Fibroblast of gingiva (primary cell): ENCODE measurements around the gene MED27.

Experiments
- DNase-seq: peaks from one replicate; pipeline ENCODE4 v3.0.0-alpha.2; 2011; ENCODE audit warnings: low read depth

The MED27 gene

GRCh38 chr9:131836021-131836420, 243.6 kb downstream of the MED27 start:
- no peak for DNase-seq

DNA sequence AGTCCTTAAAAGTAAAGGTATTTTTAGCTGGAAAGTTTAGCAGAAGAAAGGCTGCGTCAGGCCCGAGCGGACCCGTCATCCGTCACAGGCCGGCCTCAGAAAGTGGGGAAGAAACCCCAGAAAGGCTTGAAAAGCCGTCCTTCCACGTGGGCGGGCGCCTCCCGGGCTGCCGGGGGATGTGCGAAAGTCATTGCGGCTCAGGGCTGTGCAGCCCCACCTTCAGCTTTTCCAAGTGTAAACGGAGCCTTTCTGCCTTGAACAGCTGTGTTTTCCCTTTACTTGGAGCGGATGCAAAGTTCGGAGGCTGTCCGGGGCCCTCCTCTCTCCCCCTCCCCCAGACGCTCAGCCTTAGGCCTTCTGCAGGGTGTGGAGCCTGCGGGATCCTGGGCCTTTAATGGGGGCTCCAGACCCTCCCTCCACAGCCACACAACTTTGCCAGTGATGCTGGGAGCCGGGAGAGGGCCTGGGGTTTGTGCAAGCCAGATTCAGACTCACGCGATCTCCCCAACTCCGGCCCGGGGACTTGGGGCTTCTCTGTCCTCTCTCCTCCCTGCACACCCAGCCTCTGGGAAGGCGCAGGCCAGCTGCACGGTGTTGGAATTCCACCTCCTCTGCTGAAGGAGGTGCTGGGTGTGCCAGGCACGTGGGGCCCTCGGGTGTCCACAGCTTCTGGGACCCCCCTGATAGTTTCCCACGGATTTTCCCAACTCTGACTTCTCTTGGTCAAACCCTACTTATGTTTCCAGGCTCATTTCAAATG, 244.3 kb downstream of the MED27 start:
- no peak for DNase-seq

GRCh38 chr9:131834721-131835120, 244.9 kb downstream of the MED27 start:
- no peak for DNase-seq

- DNase-seq = no peak
Measured at GRCh38 chr9:131833906-131834305, 245.8 kb downstream of the MED27 start.

GRCh38 chr9:131833083-131833482, 246.6 kb downstream of the MED27 start:
- DNase-seq = no peak

- DNase-seq = no peak
Measured at GRCh38 chr9:131831380-131832165, 248.1 kb downstream of the MED27 start.

DNA sequence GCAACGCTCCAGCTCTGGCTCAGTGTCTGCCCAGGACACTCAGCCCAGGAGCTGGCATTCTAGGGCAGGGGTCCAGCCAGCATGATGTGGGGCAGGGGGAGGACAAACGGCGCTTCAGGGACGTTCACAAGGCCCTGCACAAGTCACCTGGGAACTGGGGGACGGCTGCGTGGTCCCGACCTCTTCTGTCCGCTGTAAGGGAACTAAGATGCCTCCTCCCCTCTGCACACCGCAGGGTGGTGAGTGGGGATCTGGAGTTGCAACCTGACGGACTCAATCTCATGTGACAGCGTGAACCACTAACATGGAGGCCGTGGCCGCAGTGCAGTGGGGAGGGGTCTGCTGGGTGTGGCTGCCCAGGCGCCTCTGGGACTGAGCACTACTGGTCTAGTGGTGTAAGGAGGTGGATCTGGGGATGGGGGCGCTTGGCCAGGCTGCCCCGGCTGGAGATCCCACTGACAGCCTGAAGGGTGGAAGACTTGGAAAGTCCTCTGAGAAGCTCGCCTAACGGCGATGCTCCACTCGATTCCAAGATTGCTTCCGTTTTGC, 251.8 kb downstream of the MED27 start:
- no peak for DNase-seq

DNA sequence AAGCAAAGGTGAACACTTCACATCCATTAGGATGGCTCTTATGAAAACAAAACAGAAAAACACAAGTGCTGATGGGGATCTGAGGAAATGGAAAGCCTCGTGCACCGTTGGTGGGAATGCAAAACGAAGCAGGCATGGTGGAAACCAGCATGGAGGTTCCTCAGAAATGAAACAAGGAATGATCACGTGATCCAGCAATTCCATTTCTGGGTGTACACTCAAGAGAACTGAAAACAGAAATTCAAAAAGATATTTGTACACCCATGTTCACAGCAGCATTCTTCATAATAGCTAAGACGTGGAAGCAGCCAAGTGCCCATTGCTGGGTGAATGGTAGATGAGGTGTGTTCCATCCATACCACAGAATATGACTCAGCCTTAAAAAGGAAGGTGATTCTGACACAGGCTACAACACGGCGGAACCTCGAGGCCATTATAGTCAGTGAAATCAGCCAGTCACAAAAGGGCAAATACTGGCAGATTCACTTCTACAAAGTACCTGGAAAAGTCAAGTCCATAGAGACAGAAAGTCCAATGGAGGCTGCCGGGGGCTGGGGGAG, 252.6 kb downstream of the MED27 start:
- DNase-seq = no peak

DNA sequence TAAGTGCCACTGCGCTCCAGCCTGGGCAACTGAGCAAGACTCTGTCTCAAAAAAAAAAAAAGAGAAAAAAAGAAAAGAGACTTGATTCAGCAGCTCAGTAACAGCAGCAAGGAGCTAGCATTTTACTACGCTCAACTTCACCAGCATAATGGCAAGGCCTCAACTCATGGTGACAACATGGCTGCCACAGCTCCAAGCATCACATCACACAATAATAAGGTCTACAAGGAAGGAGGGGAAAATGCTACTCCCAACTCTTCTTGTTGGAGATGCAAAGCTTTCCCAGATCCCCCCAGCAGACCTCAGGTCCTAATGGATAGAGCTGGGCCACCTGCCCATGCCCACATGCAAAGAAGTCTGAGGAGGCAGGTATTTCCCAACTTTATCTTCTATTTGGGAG, 253.6 kb downstream of the MED27 start:
- no peak for DNase-seq

GRCh38 chr9:131824953-131825495, 254.6 kb downstream of the MED27 start:
- no peak for DNase-seq

- no peak for DNase-seq
Measured at GRCh38 chr9:131824155-131824594, 255.5 kb downstream of the MED27 start.

GRCh38 chr9:131823701-131824146, 255.9 kb downstream of the MED27 start:
- no peak for DNase-seq

GRCh38 chr9:131818089-131818488, 261.6 kb downstream of the MED27 start:
- DNase-seq = no peak

GRCh38 chr9:131817627-131818026, 262.0 kb downstream of the MED27 start:
- no peak for DNase-seq

DNA sequence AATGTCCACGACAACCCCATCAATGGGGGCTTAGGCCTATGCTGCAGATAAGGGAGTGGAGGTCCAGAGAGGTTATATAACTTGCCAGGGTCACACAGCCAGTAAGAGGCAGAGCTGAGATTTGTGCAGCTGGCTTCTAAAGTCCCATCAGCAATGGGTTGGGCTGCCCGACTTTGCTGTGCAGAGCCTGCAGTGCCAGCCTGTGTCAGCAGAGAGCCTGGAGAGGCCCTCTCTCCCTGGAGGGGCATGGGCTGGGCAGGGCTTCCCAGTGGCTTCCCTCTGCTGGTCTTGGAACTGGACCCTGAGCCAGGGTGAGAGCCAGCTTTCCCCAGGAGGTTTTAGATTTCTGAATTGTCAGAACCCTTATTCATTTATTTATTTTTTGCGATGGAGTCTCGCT, 262.6 kb downstream of the MED27 start:
- DNase-seq = no peak

- no peak for DNase-seq
Measured at GRCh38 chr9:131815970-131816873, 263.4 kb downstream of the MED27 start.

DNA sequence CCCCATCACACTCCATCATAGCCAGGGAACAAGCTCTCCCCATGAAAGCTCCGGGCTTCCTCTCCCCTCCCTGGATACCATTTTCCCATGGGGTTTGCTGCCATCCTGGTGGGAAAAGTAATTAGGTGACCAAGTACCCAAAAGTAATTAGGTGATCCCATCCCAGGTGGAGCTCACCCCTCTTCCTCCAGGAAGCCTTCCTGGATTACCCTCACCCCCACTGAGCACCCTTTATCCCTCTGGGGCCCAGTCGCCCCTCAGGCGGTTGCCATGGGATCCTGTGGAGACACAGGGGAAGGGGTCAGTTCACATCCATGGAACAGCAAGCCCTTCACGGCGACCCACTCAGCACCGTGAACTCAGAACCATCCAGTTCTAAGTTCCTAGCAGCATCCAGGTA, 265.0 kb downstream of the MED27 start:
- DNase-seq = no peak

DNA sequence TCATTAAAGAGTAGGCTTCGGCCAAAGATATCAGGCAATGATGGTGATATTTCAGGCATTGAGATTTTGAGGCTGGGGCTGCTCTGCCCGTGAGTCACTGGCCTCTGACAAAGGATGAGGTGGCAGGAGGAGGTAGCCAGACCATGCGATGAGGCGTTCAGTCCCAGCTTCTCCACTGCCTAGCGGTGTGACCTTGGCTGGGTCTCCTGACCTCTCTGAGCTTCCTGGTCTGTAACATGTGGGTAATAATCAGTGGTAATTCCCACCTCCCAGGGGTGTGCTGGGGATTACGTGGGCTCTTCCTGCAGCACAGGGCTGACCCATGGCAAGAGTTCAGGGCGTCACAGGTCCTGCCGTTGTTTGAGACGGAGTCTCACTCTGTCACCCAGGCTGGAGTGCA, 266.6 kb downstream of the MED27 start:
- no peak for DNase-seq

GRCh38 chr9:131812116-131812790, 267.4 kb downstream of the MED27 start:
- DNase-seq = no peak

- DNase-seq = no peak
Measured at GRCh38 chr9:131811405-131811804, 268.3 kb downstream of the MED27 start.
